Measurements from ENCODE around the gene HTT.

HTT gene

GRCh38 chr4:3074078-3074845 lies at the start of gene HTT, which contains the start of gene HTT-AS:
TSS of gene HTT (plus strand) at chr4:3074681. CDS start at chr4:3074826, 145 bp downstream.
TSS of gene HTT-AS (minus strand) at chr4:3074538.
- peak; percentile 95 for DNase-seq (ENCODE audit: low spot score)

GRCh38 chr4:3025881-3026280 lies 48.6 kb upstream of the HTT start:
- no peak for DNase-seq (ENCODE audit: low spot score)

- DNase-seq (ENCODE audit: low spot score): no peak
These were observed 47.9 kb upstream of the HTT start for GRCh38 chr4:3026540-3026939.

- DNase-seq (ENCODE audit: low spot score): no peak
These were observed 45.0 kb upstream of the HTT start for GRCh38 chr4:3029464-3029863.

- DNase-seq (ENCODE audit: low spot score): no peak
These were observed 43.7 kb upstream of the HTT start for GRCh38 chr4:3030566-3031356.

GRCh38 chr4:3031357-3032082 lies 43.0 kb upstream of the HTT start:
- DNase-seq (ENCODE audit: low spot score): peak; percentile 37

- DNase-seq (ENCODE audit: low spot score): no peak
These were observed 40.2 kb upstream of the HTT start for GRCh38 chr4:3034231-3034630.

GRCh38 chr4:3035249-3035648 lies 39.2 kb upstream of the HTT start:
- DNase-seq (ENCODE audit: low spot score): no peak

GRCh38 chr4:3035674-3036073 lies 38.8 kb upstream of the HTT start:
- DNase-seq (ENCODE audit: low spot score): no peak

GRCh38 chr4:3036131-3036952 lies 38.1 kb upstream of the HTT start:
- DNase-seq (ENCODE audit: low spot score): no peak

- DNase-seq (ENCODE audit: low spot score): no peak
These were observed 36.5 kb upstream of the HTT start for GRCh38 chr4:3037957-3038461.

GRCh38 chr4:3039706-3040366 lies 34.6 kb upstream of the HTT start:
- no peak for DNase-seq (ENCODE audit: low spot score)

GRCh38 chr4:3040452-3041191 lies 33.9 kb upstream of the HTT start:
- DNase-seq (ENCODE audit: low spot score): no peak

- peak; percentile 77 for DNase-seq (ENCODE audit: low spot score)
These were observed 33.0 kb upstream of the HTT start for GRCh38 chr4:3041192-3042142.

GRCh38 chr4:3042226-3042625 lies 32.3 kb upstream of the HTT start:
- no peak for DNase-seq (ENCODE audit: low spot score)

- DNase-seq (ENCODE audit: low spot score): no peak
These were observed 31.0 kb upstream of the HTT start for GRCh38 chr4:3043282-3044020.

- DNase-seq (ENCODE audit: low spot score): no peak
These were observed 29.3 kb upstream of the HTT start for GRCh38 chr4:3044870-3045819.

Data from kidney tubule cell (primary cell).